K562 (cell line): Measurements from ENCODE around the gene SLC12A4. TPM values are rescaled to one million over a fixed set of nuclear protein-coding genes. Genes with fewer than 3 reads are reported as not detected.
A peak's percentile ranks its signal among the peaks of the same experiment; 100 is the strongest.

Experiments used
- FIP1L1 ChIP-seq: fragments of 200-400 bp; formaldehyde crosslinking; IDR thresholded peaks from 2 replicates; pipeline ENCODE4 v1.6.1; 2018; ENCODE audit warnings: mild to moderate bottlenecking, low read depth, low read length; ENCODE audit not compliant: poor library complexity, severe bottlenecking
- FUS ChIP-seq: fragments of 200-400 bp; formaldehyde crosslinking; optimal IDR thresholded peaks from 2 replicates; pipeline ENCODE3; 2017; ENCODE audit warnings: low read depth, low read length
- GABPA ChIP-seq: fragments of 200-800 bp; sonication (Bioruptor generic); conservative IDR thresholded peaks from 2 replicates; pipeline ENCODE4 v1.6.1; 2016; ENCODE audit warnings: low read depth, missing genetic modification characterization, missing compliant biosample characterization
- GTF2F1 ChIP-seq: IDR thresholded peaks from 2 replicates; pipeline ENCODE4 v1.6.1; 2011; ENCODE audit warnings: low read depth, low read length, improper control_type of control experiment
- KLF10 ChIP-seq: fragments of 250-450 bp; sonication (Bioruptor Pico); IDR thresholded peaks from 2 replicates; pipeline ENCODE4 v1.6.1; 2021; ENCODE audit warnings: matching md5 sums
- MBD2 ChIP-seq: sonication (generic); IDR thresholded peaks from 2 replicates; pipeline ENCODE4 v1.6.1; 2016; ENCODE audit warnings: low read depth, borderline replicate concordance
- PHF21A ChIP-seq: fragments of 450-650 bp; IDR thresholded peaks from 2 replicates; pipeline ENCODE4 v1.6.1; 2017; ENCODE audit warnings: low read depth, borderline replicate concordance
- POLR2B ChIP-seq: fragments of 450-650 bp; IDR thresholded peaks from 2 replicates; pipeline ENCODE4 v1.6.1; 2018; ENCODE audit warnings: low read depth; ENCODE audit not compliant: partially characterized antibody
- RCOR1 ChIP-seq, 2 experiments: IDR thresholded peaks; 2 replicates each; pipeline ENCODE4 v1.6.1; 2012; ENCODE audit warnings: low read depth in 2 of 2, low read length in 2 of 2, borderline replicate concordance in 1 of 2, improper control_type of control experiment in 1 of 2
- RHOXF2B ChIP-seq: fragments of 250-450 bp; sonication (Bioruptor Pico); conservative IDR thresholded peaks from 2 replicates; pipeline ENCODE4 v1.5.1; 2021
- SRSF7 ChIP-seq: fragments of 200-400 bp; formaldehyde crosslinking; optimal IDR thresholded peaks from 2 replicates; pipeline ENCODE3; 2017; ENCODE audit warnings: mild to moderate bottlenecking, low read depth, low read length
- ZFP36 ChIP-seq: fragments of 150-350 bp; IDR thresholded peaks from 2 replicates; pipeline ENCODE4 v1.6.1; 2018; ENCODE audit warnings: low read length, low read depth; ENCODE audit not compliant: partially characterized antibody
- ZNF263 ChIP-seq: sonication (generic); formaldehyde crosslinking; IDR thresholded peaks from 2 replicates; pipeline ENCODE4 v1.8.0; 2022; ENCODE audit warnings: mild to moderate bottlenecking, missing genetic modification reagents, borderline replicate concordance
- ZNF644 ChIP-seq: fragments of 200-800 bp; sonication (Bioruptor generic); IDR thresholded peaks from 2 replicates; pipeline ENCODE4 v1.6.1; 2016; ENCODE audit warnings: low read depth, missing genetic modification characterization, missing compliant biosample characterization
- polyA plus RNA-seq, 8 experiments: library from polyadenylated mRNA; depleted of rRNA in 4 of 8; stranded (reverse) in 5 of 8; unstranded in 3 of 8; fragments of >200 nt; fragmentation: Nextera tagmentation in 2 of 8; fragmentation: Illumina TruSeq in 1 of 8; extraction: Ambion mirVana in 2 of 8; extraction: Trizol in 1 of 8; gene quantifications; 2 replicates each; pipeline versions ENCODE4 v1.2.1 to v1.2.3, GENCODE V29; 2011 to 2014; ENCODE audit warnings: inconsistent platforms in 1 of 8, missing spikeins in 1 of 8
- total RNA-seq, 7 experiments: library from RNA; depleted of rRNA in 6 of 7; stranded (reverse); fragments of >200 nt in 6 of 7; fragmentation: Illumina TruSeq in 2 of 7; extraction: Trizol in 2 of 7; gene quantifications; 2 replicates each; pipeline versions ENCODE4 v1.2.1 to v1.2.3, GENCODE V29; 2011 to 2021; ENCODE audit warnings: low replicate concordance in 1 of 7
- TF ChIP-seq, protein P1 (sequence below): fragments of 250-450 bp; sonication (Bioruptor Pico); IDR thresholded peaks from 2 replicates; pipeline ENCODE4 v1.8.0; 2022; ENCODE audit warnings: moderate library complexity, mild to moderate bottlenecking, inconsistent platforms
- TF ChIP-seq, protein P2 (sequence below): fragments of 250-450 bp; sonication (Bioruptor Pico); IDR thresholded peaks from 2 replicates; pipeline ENCODE4 v1.8.0; 2021; ENCODE audit warnings: moderate library complexity, mild to moderate bottlenecking, inconsistent platforms
- TF ChIP-seq, protein P3 (sequence below): fragments of 250-450 bp; sonication (Bioruptor Pico); IDR thresholded peaks from 2 replicates; pipeline ENCODE4 v1.5.0; 2021
- TF ChIP-seq, protein P4 (sequence below): fragments of 450-650 bp; IDR thresholded peaks from one replicate; pipeline ENCODE4 v1.6.1; 2018; ENCODE audit warnings: mild to moderate bottlenecking, moderate library complexity; ENCODE audit not compliant: partially characterized antibody
- TF ChIP-seq, protein P5 (sequence below): fragments of 250-450 bp; sonication (Bioruptor Pico); IDR thresholded peaks from 2 replicates; pipeline ENCODE4 v1.4.0; 2020; ENCODE audit warnings: mild to moderate bottlenecking, moderate library complexity, borderline replicate concordance

SLC12A4 gene
- total and polyA plus RNA-seq, 9 of the 15 experiments (the other 6 are each of a cell fraction or from before 2014, with no cell fraction given): 0.75 to 43.5 (median 15.0) TPM

DNA sequence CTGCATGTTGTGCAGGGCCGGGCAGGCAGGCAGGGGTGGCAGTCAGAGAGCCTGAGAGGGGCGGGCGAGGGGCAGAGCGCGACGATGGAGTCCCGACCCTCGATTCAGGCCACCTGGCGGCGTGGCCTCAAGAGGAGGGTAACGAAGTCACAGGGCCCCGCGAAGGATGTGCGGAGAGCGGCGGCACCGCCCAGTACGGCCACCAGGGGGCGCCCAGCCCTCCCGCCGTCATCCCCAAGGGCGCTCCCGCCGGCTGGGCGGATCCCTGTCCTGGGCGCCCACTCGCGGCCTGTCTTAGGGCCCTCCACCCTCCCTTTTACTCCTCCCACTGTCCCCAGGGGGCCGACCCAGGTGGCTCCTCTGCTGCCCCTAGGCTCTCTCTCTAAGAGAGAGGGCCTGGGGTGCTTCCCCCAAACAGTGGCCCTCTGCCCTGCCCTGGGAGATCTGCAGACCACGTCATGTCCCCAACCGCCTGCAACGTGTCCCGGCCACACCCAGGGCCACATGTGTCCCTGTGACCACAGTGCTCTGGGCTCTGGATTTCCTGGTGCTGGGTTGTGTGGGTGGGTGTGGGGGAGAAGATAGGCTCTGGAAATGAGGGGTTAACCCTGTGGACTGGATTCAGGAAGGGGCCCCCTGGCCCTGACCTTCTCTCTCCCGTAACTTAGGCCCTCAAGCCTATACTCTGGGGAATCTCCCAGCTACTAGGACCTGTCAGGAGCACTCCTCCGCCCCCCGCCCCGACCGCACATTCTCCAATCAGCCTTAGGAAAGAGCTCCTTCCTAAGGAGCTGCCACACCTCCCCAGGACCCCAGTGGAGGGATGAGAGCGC is 25.0 kb upstream of the SLC12A4 start (continued):
- no peak for TF ChIP-seq GTF2F1
- TF ChIP-seq POLR2B: peak; percentile 60
- peak; percentile 59; the same call in 1 of the 2 replicates for TF ChIP-seq ZNF644 (tag)
- TF ChIP-seq PHF21A: peak; percentile 33; the same call in 1 of the 2 replicates
- TF ChIP-seq ZFP36: no peak
- TF ChIP-seq FIP1L1: peak; percentile 27
- no peak for TF ChIP-seq RHOXF2B (CRISPR knock-in tag)
- TF ChIP-seq SRSF7: no peak
- peak; percentile 46; the same call in 1 of the 2 replicates for TF ChIP-seq MBD2
- peak; percentile 72 for TF ChIP-seq FUS
- TF ChIP-seq, protein P1, sequence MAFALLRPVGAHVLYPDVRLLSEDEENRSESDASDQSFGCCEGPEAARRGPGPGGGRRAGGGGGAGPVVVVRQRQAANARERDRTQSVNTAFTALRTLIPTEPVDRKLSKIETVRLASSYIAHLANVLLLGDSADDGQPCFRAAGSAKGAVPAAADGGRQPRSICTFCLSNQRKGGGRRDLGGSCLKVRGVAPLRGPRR (CRISPR knock-in tag): peak; percentile 69; the same call in 1 of the 2 replicates
- no peak for TF ChIP-seq KLF10 (CRISPR knock-in tag)
- TF ChIP-seq, protein P2, sequence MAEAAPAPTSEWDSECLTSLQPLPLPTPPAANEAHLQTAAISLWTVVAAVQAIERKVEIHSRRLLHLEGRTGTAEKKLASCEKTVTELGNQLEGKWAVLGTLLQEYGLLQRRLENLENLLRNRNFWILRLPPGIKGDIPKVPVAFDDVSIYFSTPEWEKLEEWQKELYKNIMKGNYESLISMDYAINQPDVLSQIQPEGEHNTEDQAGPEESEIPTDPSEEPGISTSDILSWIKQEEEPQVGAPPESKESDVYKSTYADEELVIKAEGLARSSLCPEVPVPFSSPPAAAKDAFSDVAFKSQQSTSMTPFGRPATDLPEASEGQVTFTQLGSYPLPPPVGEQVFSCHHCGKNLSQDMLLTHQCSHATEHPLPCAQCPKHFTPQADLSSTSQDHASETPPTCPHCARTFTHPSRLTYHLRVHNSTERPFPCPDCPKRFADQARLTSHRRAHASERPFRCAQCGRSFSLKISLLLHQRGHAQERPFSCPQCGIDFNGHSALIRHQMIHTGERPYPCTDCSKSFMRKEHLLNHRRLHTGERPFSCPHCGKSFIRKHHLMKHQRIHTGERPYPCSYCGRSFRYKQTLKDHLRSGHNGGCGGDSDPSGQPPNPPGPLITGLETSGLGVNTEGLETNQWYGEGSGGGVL (CRISPR knock-in tag): no peak
- peak; percentile 100 for TF ChIP-seq ZNF263
- TF ChIP-seq, protein P3, sequence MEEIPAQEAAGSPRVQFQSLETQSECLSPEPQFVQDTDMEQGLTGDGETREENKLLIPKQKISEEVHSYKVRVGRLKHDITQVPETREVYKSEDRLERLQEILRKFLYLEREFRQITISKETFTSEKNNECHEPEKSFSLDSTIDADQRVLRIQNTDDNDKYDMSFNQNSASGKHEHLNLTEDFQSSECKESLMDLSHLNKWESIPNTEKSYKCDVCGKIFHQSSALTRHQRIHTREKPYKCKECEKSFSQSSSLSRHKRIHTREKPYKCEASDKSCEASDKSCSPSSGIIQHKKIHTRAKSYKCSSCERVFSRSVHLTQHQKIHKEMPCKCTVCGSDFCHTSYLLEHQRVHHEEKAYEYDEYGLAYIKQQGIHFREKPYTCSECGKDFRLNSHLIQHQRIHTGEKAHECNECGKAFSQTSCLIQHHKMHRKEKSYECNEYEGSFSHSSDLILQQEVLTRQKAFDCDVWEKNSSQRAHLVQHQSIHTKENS (CRISPR knock-in tag): no peak
- TF ChIP-seq, protein P4, sequence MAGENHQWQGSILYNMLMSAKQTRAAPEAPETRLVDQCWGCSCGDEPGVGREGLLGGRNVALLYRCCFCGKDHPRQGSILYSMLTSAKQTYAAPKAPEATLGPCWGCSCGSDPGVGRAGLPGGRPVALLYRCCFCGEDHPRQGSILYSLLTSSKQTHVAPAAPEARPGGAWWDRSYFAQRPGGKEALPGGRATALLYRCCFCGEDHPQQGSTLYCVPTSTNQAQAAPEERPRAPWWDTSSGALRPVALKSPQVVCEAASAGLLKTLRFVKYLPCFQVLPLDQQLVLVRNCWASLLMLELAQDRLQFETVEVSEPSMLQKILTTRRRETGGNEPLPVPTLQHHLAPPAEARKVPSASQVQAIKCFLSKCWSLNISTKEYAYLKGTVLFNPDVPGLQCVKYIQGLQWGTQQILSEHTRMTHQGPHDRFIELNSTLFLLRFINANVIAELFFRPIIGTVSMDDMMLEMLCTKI: no peak
- peak in 1 of 2 experiments; percentile 63; a peak in 1 of 4 replicates for TF ChIP-seq RCOR1 (IDR thresholded peaks at IDR 0.05; ENCODE audit: borderline replicate concordance in 1 of 2, low read depth in 2 of 2, low read length in 2 of 2)
- TF ChIP-seq, protein P5, sequence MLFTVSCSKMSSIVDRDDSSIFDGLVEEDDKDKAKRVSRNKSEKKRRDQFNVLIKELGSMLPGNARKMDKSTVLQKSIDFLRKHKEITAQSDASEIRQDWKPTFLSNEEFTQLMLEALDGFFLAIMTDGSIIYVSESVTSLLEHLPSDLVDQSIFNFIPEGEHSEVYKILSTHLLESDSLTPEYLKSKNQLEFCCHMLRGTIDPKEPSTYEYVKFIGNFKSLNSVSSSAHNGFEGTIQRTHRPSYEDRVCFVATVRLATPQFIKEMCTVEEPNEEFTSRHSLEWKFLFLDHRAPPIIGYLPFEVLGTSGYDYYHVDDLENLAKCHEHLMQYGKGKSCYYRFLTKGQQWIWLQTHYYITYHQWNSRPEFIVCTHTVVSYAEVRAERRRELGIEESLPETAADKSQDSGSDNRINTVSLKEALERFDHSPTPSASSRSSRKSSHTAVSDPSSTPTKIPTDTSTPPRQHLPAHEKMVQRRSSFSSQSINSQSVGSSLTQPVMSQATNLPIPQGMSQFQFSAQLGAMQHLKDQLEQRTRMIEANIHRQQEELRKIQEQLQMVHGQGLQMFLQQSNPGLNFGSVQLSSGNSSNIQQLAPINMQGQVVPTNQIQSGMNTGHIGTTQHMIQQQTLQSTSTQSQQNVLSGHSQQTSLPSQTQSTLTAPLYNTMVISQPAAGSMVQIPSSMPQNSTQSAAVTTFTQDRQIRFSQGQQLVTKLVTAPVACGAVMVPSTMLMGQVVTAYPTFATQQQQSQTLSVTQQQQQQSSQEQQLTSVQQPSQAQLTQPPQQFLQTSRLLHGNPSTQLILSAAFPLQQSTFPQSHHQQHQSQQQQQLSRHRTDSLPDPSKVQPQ (CRISPR knock-in tag): peak; percentile 69; the same call in 1 of the 2 replicates
- no peak for TF ChIP-seq GABPA (tag)
